AG10803 (cell line): ENCODE data around the gene RNU5D-1.
"Not testable (repeated sequence)": the region's sequence is repeated elsewhere in the genome, so short reads cannot be mapped to it uniquely, and the experiment has no call there.

Experiments
- DNase-seq: peaks from one replicate; pipeline ENCODE4 v3.0.0; 2010; ENCODE audit warnings: low read depth
- H3K4me3 ChIP-seq: 2 replicates; pipeline ENCODE4 v1.5.1; 2011; ENCODE audit warnings: mild to moderate bottlenecking, low read length, control low read depth
- TF ChIP-seq, protein P1 (sequence below): conservative IDR thresholded peaks from 2 replicates; pipeline ENCODE4 v1.5.1; 2011; ENCODE audit warnings: mild to moderate bottlenecking, low read length, control low read depth, inconsistent platforms

RNU5D-1 gene

DNA sequence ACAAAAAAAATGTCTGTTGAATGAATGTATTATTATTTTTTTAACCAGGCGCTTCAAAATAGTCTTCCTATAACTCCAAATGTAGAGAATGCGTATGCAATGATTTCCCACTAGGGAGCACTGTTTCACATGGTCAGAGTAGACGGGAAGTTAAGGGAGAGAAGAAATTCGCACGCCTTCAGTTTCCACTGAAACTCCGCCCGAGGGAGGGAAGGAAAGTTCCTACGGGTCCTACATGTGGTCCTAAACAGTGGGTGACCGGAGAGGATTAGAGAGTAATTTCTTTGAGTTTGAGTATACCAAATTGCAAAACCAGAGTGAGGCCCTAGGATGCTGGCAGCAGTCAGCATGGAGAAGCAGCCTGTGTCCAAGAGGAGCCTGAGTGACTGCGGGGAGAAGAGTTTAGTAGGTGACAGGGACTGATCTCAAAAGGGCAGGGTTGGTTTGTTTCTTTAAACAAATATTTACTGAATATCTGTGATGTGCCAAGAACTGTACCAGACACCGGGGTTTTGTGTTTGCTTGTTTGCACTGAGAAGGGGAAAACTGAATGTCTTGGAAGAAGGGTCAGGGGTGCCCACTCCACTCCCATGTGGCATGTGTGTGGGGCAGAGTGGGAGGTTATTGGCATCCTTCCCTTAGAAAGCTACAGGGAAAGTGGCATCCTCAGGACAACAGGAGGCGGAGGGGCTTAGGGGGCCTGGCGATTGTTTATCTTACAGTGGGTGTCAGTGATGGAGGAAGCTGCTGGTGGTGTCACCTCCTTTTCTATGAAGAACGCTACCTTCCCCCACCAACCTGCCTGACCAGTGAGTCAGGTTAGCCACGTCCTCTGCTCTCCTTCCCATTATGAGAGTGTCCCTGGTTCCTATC is 22.8 kb downstream of the RNU5D-1 start:
- peak; percentile 65 for DNase-seq
- TF ChIP-seq, protein P1, sequence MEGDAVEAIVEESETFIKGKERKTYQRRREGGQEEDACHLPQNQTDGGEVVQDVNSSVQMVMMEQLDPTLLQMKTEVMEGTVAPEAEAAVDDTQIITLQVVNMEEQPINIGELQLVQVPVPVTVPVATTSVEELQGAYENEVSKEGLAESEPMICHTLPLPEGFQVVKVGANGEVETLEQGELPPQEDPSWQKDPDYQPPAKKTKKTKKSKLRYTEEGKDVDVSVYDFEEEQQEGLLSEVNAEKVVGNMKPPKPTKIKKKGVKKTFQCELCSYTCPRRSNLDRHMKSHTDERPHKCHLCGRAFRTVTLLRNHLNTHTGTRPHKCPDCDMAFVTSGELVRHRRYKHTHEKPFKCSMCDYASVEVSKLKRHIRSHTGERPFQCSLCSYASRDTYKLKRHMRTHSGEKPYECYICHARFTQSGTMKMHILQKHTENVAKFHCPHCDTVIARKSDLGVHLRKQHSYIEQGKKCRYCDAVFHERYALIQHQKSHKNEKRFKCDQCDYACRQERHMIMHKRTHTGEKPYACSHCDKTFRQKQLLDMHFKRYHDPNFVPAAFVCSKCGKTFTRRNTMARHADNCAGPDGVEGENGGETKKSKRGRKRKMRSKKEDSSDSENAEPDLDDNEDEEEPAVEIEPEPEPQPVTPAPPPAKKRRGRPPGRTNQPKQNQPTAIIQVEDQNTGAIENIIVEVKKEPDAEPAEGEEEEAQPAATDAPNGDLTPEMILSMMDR, result peak; percentile 75
- no peak overlapping the region; the same call in 1 of the 2 replicates for H3K4me3 ChIP-seq

DNA sequence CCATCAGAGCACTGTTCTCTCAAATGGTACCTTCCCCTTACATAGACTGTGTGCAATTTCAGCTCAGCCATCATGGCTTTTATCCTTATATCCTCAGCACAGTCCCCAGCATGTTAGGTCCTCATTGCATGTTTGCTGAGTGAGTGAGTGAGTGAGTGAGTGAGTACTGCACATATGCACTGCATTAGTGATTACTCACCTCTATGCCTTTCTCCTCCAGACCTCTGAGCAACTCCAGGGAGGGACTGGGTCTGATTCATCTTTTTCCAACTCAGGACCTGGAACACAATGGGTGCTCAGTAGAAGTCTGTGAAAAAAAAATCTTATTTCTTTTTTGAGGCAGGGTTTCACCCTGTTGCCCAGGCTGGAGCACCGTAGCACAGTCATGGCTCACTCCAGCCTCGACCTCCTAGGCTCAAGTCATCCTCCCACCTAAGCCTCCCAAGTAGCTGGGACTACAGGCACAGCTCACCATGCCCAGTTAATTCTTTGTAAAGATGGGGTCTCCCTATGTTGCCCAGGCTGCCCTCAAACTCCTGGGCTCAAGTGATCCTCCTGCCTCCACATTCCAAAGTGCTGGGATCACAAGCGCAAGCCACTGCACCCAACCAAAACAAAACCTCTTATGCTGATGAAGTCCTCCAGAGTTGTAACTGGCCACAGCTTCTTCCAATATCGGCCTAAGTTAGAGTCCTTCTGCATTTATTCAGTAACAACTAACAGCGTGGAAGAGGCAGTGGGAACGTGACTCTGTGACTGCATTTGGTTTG is 23.7 kb downstream of the RNU5D-1 start:
- TF ChIP-seq, protein P1, result no peak
- H3K4me3 ChIP-seq, result peak overlapping the region; percentile 20; the same call in 1 of the 2 replicates
- DNase-seq, result peak; percentile 92

DNA sequence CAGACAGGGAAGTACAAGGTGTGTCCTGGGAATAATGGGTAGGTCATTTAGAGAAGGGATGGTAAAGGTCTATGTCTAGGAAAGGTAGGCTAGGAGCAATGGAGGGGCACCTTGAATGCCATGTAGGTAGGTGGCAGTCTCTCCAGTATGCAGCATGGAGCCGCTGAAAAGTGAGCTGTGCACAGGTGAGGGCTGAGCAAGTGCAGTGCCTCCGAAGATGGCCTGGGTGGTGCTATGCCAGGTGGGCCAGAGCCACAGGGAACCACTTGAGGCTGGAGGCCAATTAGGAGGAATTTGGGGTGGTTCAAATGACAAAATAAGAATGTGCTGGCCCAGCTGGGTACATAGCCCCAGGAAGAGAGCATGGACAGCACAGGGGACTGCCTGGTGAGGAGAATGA is 25.0 kb downstream of the RNU5D-1 start:
- TF ChIP-seq, protein P1, result no peak
- H3K4me3 ChIP-seq, result no peak overlapping the region
- DNase-seq, result no peak

DNA sequence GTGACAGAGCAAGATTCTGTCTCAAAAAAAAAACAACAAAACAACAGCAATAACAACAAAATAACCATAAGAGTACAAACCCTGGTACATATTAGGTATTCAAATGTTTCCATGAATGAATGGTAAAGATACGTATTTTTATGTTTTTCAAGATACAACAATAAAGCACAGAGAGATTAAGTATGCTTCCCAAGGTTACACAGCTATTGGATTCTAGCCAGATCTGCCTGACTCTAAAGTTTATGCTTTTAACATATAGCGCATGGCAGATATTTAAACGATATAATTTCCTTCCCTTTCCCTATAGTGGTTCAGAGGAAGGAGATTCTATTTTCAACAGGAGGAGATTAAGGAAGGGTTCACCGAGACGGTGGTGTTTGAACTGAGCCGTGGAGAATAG is 25.5 kb downstream of the RNU5D-1 start:
- TF ChIP-seq, protein P1, result no peak
- H3K4me3 ChIP-seq, result no peak overlapping the region
- DNase-seq, result no peak

DNA sequence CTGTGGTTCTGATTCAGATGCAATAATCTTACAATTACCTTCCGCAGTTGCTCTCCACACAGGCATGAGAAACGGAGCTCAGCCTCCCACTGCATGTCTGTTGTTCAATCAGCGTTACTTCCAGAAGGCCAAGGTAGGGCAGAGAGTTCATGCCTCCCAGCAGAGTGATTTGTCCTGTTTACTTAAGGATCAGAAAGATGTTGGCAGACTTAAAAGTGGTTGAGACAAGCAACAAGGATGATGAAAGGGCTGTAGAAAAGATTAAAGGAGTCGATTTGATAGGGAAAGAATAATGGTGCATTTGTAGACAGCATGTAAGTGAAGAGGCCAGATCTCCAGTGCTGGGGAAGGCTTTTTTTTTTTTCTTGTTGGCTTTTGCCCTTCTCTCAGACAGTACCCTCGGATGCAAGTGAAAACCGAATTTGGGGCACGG is 29.8 kb downstream of the RNU5D-1 start:
- DNase-seq, result no peak
- TF ChIP-seq, protein P1, result no peak
- H3K4me3 ChIP-seq, result no peak overlapping the region

DNA sequence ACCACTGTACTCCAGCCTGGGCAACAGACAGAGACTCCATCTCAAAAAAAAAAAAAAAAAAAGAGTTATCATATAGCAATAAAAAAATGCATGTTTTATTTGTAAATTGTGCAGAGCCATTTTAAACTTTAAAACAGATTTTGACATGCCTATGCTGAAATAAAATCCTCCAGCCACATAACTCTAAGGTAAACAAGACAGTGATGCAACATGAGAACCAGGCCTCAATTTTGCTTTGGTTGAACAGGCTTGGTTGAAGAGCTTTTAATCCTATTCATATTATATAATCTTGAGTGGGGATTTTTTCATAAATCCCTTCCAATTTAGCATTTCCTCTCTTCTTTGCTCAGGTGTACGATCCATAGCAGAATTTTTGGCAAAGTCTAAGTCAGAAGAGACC is 30.4 kb downstream of the RNU5D-1 start:
- no peak overlapping the region for H3K4me3 ChIP-seq
- DNase-seq, result no peak
- TF ChIP-seq, protein P1, result no peak

DNA sequence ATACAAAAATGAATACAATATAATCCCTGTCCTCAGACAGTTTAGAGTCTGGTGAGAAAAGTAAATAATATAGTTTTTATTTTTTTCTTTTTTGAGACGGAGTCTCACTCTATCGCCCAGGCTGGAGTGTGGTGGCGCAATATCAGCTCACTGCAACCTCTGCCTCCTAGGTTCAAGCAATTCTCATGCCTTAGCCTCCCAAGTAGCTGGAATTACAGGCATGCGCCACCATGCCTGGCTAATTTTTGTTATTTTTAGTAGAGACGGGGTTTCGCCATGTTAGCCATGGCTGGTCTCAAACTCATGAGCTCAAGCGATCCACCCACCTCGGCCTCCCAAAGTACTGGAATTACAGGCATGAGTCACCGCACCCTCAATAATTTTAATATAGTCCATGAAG is 31.6 kb downstream of the RNU5D-1 start:
- DNase-seq, H3K4me3 ChIP-seq: not testable (repeated sequence)
